Subcutaneous abdominal adipose tissue (tissue), 5 donors: ENCODE measurements around the gene GLB1L.
A peak's percentile ranks its signal among the peaks of the same experiment; 100 is the strongest.

ENCODE experiments used
- H3K27ac ChIP-seq: one replicate; pipeline ENCODE4 v1.7.0; 2013; ENCODE audit warnings: low read depth, mild to moderate bottlenecking, inconsistent platforms, low read length, moderate library complexity
- H3K27me3 ChIP-seq, 5 donors: one replicate each; pipeline ENCODE4 v1.7.0; 2013; ENCODE audit warnings: low read length in 5 of 5, inconsistent platforms in 1 of 5; ENCODE audit not compliant: control insufficient read depth in 5 of 5, insufficient read depth in 4 of 5
- H3K36me3 ChIP-seq, 5 donors: one replicate each; pipeline ENCODE4 v1.7.0; 2013; ENCODE audit warnings: low read length in 5 of 5; ENCODE audit not compliant: control insufficient read depth in 5 of 5, insufficient read depth in 5 of 5
- H3K4me1 ChIP-seq, 5 donors: one replicate each; pipeline ENCODE4 v1.7.0; 2013; ENCODE audit warnings: low read length in 5 of 5, mild to moderate bottlenecking in 3 of 5, moderate library complexity in 1 of 5; ENCODE audit not compliant: control insufficient read depth in 5 of 5, insufficient read depth in 5 of 5
- H3K4me3 ChIP-seq, 5 donors: one replicate each; pipeline ENCODE4 v1.7.0; 2013; ENCODE audit warnings: low read length in 5 of 5, low read depth in 1 of 5
- H3K9ac ChIP-seq, 5 donors: one replicate each; pipeline ENCODE4 v1.7.0; 2013; ENCODE audit warnings: low read length in 5 of 5, mild to moderate bottlenecking in 4 of 5, moderate library complexity in 3 of 5
- H3K9me3 ChIP-seq, 5 donors: one replicate each; pipeline ENCODE4 v1.7.0; 2013; ENCODE audit warnings: low read length in 5 of 5; ENCODE audit not compliant: control insufficient read depth in 5 of 5
- donor health status: healthy.
- donor health status: healthy.
- donor health status: healthy.
- donor health status: healthy.
- donor health status: healthy.

Gene GLB1L

GRCh38 chr2:219253753-219254589, 8.7 kb upstream of the GLB1L start, which contains the start of gene TUBA4A:
TSS of gene TUBA4A (minus strand) at chr2:219253918. CDS start at chr2:219253858, 60 bp downstream.
- Histone ChIP-seq H3K9ac (peak within 1 kb of the TSS in 4 of 5 donors; percentile 20 to 69 (median 58)), H3K9me3 (no peaks in the 10 kb centered on the region), H3K27ac (no peak within 1 kb of the TSS), H3K4me1 (peaks cover 7 to 49% (median 39%) of the 10 kb centered on the region in 5 donors), H3K27me3 (peaks cover 8 to 39% (median 35%) of the 10 kb centered on the region in 5 donors), H3K4me3 (peak within 1 kb of the TSS; percentile 36 to 82 (median 69)), H3K36me3 (peaks cover 0 to 14% (median under 1%) of the 10 kb centered on the region in 5 donors)

GRCh38 chr2:219252900-219253752, 7.9 kb upstream of the GLB1L start, which contains the start of gene TUBA4B:
TSS of gene TUBA4B (plus strand) at chr2:219253243. CDS start at chr2:219253408, 165 bp downstream.
- Histone ChIP-seq H3K36me3 (peaks cover 0 to 22% (median 8%) of the 10 kb centered on the region in 5 donors), H3K27me3 (peaks cover 8 to 36% (median 29%) of the 10 kb centered on the region in 5 donors), H3K9ac (peak within 1 kb of the TSS in 4 of 5 donors; percentile 20 to 69 (median 58)), H3K4me1 (peaks cover 7 to 52% (median 40%) of the 10 kb centered on the region in 5 donors), H3K9me3 (no peaks in the 10 kb centered on the region), H3K27ac (no peak within 1 kb of the TSS), H3K4me3 (peak within 1 kb of the TSS; percentile 36 to 82 (median 69))

- H3K27me3 ChIP-seq = peaks cover 8 to 36% (median 28%) of the 10 kb centered on the region in 5 donors
- H3K9ac ChIP-seq = peak overlapping the region in 2 of 5 donors; percentile 66 to 69
- peak overlapping the region in 4 of 5 donors; percentile 36 to 82 (median 73) for H3K4me3 ChIP-seq
- H3K36me3 ChIP-seq = peaks cover 0 to 28% (median 14%) of the 10 kb centered on the region in 5 donors
- H3K4me1 ChIP-seq = peaks cover 7 to 56% (median 44%) of the 10 kb centered on the region in 5 donors
- no peaks in the 10 kb centered on the region for H3K9me3 ChIP-seq
- no peak overlapping the region for H3K27ac ChIP-seq
Observed at GRCh38 chr2:219252570-219252899, 7.3 kb upstream of the GLB1L start.

- Histone ChIP-seq H3K9me3 (no peaks in the 10 kb centered on the region), H3K4me3 (peak overlapping the region in 2 of 5 donors; percentile 77 to 82), H3K36me3 (peaks cover 0 to 32% (median 15%) of the 10 kb centered on the region in 5 donors), H3K9ac (no peak overlapping the region), H3K4me1 (peaks cover 7 to 60% (median 48%) of the 10 kb centered on the region in 5 donors), H3K27ac (no peak overlapping the region), H3K27me3 (peaks cover 8 to 36% (median 28%) of the 10 kb centered on the region in 5 donors)
Observed at GRCh38 chr2:219252084-219252483, 6.8 kb upstream of the GLB1L start.

GRCh38 chr2:219251656-219252055, 6.4 kb upstream of the GLB1L start:
- peaks cover 7 to 64% (median 51%) of the 10 kb centered on the region in 5 donors for H3K4me1 ChIP-seq
- H3K9me3 ChIP-seq = no peaks in the 10 kb centered on the region
- no peak overlapping the region for H3K27ac ChIP-seq
- peaks cover 0 to 36% (median 15%) of the 10 kb centered on the region in 5 donors for H3K36me3 ChIP-seq
- no peak overlapping the region for H3K9ac ChIP-seq
- H3K4me3 ChIP-seq = peak overlapping the region in 1 of 5 donors; percentile 77
- H3K27me3 ChIP-seq = peaks cover 8 to 36% (median 28%) of the 10 kb centered on the region in 5 donors

DNA sequence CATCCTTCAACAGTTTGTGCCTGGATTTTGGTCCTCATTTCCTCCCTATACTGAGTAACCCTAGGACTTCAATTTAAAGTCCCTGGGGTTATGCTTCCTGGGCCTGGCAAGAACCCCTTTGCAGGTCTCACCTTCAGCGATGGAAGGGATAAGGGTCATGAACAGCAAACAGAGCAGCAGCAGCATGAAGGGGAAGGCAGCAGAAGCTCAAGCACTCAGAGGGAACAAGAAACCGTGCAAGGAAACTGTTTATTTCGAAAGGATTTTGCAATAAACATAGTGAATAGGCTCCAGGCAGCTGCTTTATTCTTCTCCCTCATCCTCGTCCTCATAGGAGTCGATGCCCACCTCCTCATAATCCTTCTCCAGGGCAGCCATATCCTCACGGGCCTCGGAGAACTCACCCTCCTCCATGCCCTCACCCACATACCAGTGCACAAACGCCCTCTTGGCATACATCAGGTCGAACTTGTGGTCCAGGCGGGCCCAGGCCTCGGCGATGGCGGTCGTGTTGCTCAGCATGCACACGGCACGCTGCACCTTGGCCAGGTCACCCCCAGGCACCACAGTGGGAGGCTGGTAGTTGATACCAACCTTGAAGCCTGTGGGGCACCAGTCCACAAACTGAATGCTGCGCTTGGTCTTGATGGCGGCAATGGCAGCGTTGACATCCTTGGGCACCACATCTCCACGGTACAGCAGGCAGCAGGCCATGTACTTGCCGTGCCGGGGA, 5.0 kb upstream of the GLB1L start:
- Histone ChIP-seq H3K27ac (peak overlapping the region; percentile 58), H3K27me3 (peaks cover 0 to 25% (median 23%) of the 10 kb centered on the region in 5 donors), H3K4me3 (no peak overlapping the region), H3K9ac (no peak overlapping the region), H3K4me1 (peaks cover 9 to 76% (median 60%) of the 10 kb centered on the region in 5 donors), H3K9me3 (no peaks in the 10 kb centered on the region), H3K36me3 (peaks cover 0 to 38% (median 15%) of the 10 kb centered on the region in 5 donors)

DNA sequence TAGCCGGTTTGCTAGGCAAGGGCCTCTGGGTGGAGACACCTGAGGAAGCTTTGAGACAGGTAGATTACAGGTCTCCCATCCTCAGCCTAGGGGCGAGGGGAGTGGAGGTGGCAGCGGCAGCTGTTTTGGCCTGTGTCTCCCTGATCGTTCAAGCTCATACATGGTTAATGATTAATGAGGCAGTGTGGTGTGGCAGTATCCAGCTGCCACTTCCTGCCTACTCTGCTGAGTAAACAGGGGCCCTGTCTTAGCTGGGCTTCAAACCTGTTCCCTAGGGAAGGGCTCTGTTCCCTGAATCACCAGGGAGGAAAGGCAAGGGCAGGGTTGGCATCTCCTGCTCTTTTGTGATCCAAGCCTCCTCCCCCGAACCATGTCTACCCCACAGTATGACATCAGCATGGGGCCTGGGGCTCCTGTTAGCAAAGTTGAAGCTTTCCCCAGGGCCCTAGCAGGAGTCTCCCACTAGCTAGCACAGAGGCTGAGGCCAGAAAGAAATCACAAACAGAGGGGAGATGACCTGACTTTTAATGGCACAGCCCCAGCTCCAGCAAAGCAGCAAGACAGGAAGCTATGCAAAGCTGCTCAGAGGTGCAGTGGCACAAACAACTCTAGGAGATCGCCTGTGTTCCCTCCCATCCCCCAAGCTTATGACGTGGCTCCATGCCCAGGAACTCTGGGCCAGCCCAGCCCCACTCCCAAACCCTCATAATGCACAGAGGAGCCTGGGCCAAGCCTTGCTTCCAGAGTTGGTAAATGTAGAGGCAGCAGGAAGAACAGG, 4.1 kb upstream of the GLB1L start:
- H3K27ac ChIP-seq = peak overlapping the region; percentile 58
- H3K27me3 ChIP-seq = peaks cover 0 to 18% (median 17%) of the 10 kb centered on the region in 5 donors
- H3K9ac ChIP-seq = peak overlapping the region in 3 of 5 donors; percentile 9 to 36 (median 28)
- H3K9me3 ChIP-seq = no peaks in the 10 kb centered on the region
- H3K4me1 ChIP-seq = peaks cover 9 to 78% (median 63%) of the 10 kb centered on the region in 5 donors
- peaks cover 0 to 38% (median 15%) of the 10 kb centered on the region in 5 donors for H3K36me3 ChIP-seq
- H3K4me3 ChIP-seq = peak overlapping the region in 1 of 5 donors; percentile 4

DNA sequence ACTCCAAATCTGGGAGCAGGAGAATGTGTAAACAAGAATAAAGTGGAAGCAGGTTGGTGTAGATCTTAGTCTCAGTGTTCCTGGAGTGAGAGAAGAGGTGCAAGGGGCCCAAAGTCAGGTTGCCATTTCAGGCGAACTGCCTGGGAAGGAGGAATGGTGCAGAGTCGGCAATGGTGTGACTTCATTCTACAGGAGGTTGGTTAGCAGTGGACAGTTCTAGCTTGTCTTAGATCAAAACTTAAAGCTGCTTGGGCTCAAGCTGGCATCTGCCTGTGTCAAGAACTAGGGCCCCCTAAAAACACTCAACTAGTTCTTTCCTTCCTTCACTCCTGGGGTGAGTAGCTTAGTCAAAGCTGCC, 3.6 kb upstream of the GLB1L start:
- Histone ChIP-seq H3K9ac (peak overlapping the region in 2 of 5 donors; percentile 9 to 28), H3K4me1 (peaks cover 9 to 74% (median 58%) of the 10 kb centered on the region in 5 donors), H3K27ac (peak overlapping the region; percentile 58), H3K9me3 (no peaks in the 10 kb centered on the region), H3K4me3 (no peak overlapping the region), H3K27me3 (peaks cover 0 to 13% (median 11%) of the 10 kb centered on the region in 5 donors), H3K36me3 (peaks cover 0 to 38% (median 15%) of the 10 kb centered on the region in 5 donors)
